NK-92 (cell line): ENCODE measurements around the gene KANSL1.
"Not testable (repeated sequence)": the region's sequence is repeated elsewhere in the genome, so short reads cannot be mapped to it uniquely, and the experiment has no call there.

Experiments used
- DNase-seq: peaks from one replicate; lab custom pipeline; 2025; ENCODE audit not compliant: unreplicated experiment; lab: John Stamatoyannopoulos, UW

KANSL1 gene

GRCh38 chr17:46193626-46194392, 580 bp upstream of the KANSL1 start:
- DNase-seq: peak; percentile 67

DNA sequence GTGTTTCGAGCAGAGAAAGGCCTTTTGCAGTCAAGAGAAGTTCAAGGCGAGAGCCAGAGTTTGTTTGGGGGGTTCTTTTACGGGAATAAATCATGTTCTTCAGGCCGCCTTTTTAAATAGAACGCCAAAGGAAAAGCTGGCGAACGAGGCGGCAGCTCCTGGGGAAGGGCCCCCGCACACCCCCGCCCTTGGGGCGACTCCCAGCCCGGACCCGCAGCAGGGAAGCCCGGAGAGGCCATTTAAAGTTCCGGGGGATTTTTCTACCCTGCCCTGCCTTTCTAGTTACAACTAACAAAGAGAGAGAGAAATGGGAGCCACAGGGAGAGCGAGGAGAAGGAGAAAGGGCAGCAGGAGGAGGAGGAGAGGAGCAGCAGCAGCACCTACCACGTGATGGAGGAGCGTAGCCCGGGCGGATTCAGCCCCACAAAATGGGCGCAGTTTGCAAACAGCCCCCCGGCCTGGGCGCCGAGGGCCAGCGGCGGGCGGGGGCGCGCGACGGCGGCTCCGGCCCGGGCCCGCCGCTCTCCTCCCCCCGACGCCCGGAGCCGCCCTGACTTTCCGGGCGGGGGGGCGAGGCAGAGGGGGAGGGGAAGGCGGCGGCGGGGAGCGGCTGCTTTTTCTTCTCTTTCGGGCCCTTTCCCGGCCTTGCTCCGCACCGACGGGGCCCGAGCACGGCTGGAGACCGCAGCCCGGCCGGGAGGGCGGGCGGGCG, 634 bp downstream of the KANSL1 start:
- no peak for DNase-seq

DNA sequence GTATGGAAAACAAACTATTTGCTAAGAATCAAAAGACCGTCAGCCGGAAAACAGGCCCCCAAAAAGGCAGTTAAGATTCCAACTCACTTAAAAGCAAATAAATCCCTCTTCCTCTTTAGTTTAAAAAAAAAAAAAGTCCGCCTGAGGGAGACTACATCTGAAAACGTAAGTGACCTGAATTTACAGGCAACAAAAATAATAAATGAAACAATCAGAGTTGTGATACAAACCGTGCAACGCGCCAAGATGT, 1.1 kb downstream of the KANSL1 start:
- DNase-seq: no peak

DNA sequence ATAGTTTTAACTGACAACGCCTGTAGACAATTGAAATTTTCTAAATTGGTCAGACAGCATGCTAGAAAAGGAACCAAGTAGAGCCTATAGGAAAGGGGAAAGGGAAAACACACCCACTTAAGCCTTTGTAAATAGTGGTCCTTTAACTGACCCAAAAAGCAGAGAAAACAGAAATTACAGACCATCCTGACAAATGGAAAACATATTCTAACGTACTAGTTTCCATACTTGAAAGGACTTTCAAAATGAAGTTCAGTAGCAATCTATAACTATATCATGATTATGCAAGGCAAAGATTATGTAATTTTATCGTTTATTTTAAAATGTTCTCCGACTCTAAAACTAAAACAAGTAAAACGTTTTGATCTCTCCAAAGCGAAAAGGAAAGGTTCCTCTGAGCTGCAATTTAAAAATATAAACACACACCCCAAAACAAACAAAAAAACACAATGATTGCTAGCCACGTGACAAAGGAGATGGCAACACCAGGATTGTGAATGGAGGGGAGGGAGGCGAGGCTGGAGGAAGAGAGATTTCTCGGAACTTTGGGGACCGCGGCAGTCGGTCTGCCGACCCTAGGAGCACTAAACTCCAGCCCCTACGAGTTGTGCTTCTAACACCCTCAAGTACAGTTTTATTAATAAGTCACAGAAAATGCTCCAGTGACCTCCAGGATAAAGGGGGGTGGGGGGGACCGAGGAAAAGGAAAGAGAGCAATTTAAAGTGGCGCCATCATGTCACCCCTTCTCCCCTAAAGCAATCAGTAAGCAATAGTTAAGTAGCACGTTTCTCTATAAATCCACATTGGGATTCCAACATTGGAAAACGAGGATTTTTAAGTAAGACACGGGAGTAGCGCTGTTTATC, 1.7 kb downstream of the KANSL1 start:
- DNase-seq: no peak

DNA sequence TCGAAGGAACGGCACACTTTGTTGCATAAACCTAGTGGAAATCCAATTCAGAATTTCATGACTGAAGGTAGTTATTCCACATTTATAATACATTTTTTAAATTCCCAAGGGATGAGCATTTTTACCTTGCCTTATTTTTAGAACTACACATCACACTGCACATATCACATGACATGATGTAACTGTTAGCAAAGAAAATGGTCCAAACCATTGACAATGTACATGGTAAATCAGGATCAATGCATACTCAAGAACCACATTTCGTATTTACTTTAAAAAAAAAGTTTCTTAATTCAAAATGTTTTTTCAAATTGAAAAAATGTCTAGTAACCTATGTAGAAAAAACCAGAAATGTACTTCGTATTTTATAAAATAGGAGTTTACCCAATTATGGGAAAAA, 2.5 kb downstream of the KANSL1 start:
- DNase-seq: no peak

- DNase-seq: not testable (repeated sequence)
Observed at GRCh38 chr17:46186827-46187235, 6.4 kb downstream of the KANSL1 start.

- DNase-seq: no peak
Observed at GRCh38 chr17:46184696-46185095, 8.5 kb downstream of the KANSL1 start.

DNA sequence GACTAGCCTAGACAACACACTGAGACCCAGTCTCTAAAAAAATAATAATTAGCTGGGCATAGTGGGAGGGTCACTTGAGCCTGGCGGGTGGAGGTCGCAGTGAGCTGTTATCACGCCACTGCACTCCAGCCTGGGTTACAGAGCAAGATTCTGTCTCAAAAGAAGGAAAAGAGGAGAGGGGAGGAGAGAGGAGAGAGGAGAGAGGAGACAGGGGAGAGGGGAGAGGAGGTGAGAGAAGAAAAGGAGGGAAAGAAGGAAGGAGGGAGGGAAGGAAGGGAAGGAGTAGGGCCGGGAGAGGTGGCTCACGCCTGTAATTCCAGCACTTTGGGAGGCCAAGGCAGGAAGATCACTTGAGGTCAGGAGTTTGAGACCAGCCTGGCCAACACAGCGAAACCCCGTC, 9.8 kb downstream of the KANSL1 start:
- not testable (repeated sequence) for DNase-seq

DNA sequence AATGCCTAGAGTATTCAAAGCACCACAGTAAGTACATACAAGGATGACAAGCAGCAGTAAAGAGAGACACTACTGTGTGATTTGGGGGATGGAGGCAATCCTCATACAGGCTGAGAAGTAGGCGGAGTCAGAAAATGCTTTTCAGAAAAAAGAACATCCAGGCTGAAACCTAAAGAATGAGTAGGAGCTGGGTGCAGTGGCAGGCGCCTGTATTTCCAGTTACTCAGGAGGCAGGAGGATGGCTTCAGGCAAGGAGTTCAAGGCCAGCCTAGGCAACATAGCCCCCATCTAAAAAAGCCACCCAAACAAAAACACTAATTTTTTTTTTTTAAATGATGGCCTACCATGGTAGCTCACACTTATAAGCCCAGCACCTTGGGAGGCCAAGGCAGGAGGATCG, 10.3 kb downstream of the KANSL1 start:
- no peak for DNase-seq

DNA sequence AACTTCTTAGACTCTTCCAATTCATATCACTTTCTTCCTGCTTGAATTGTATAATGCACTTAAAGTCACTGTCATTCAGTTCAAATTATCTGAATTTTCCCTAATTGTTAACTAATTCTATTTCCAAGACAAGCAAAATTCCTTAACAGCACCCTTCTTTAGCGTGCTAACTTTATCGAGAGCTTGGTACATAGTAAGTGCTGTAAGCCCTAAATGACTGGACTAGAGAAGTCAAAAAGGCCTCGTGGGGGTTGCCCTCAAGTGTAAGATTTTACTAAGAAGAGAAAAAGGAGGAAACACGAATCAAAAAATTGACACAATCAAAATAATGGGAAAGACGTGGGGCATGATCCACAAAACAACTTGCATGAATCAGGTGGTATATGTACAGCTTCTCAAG, 11.3 kb downstream of the KANSL1 start:
- DNase-seq: no peak

GRCh38 chr17:46181316-46181715, 11.9 kb downstream of the KANSL1 start:
- DNase-seq: not testable (repeated sequence)

GRCh38 chr17:46180892-46181274, 12.3 kb downstream of the KANSL1 start:
- no peak for DNase-seq

GRCh38 chr17:46180185-46180891, 12.9 kb downstream of the KANSL1 start:
- DNase-seq: not testable (repeated sequence)

- DNase-seq: no peak
Observed at GRCh38 chr17:46179375-46179999, 13.7 kb downstream of the KANSL1 start.

GRCh38 chr17:46178550-46179214, 14.5 kb downstream of the KANSL1 start:
- DNase-seq: no peak

GRCh38 chr17:46176975-46177374, 16.3 kb downstream of the KANSL1 start:
- DNase-seq: no peak

DNA sequence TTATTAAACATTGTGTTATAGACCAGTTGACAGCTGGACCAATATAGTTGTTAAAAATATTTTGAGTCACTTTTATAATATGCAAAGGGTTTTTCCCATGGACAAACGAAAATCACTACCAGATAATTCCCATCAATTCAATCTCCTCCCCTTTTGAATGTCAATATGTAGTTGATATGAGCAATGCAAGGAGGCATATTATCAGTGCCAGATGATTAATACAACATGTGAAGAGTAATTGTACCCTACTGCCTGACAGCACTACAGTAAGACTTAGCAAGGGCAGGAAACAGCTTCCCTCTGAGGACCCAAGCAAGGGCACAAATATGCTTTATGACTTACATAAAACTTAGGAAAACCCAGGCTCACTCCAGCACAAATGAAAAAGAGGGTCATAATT, 17.3 kb downstream of the KANSL1 start:
- DNase-seq: no peak

GRCh38 chr17:46173153-46173552, 20.1 kb downstream of the KANSL1 start:
- DNase-seq: no peak

GRCh38 chr17:46171939-46172338, 21.3 kb downstream of the KANSL1 start:
- no peak for DNase-seq
